A549 treated with AZD9567 at 1 μM for 4 hours (cell line): ENCODE data around the gene OR2C3. TPM values are rescaled to one million over a fixed set of nuclear protein-coding genes. Genes with fewer than 3 reads are reported as not detected.

Experiments used
- total RNA-seq: library from RNA; stranded (reverse); fragments of 200-300 nt; extraction: Qiagen RNA extraction; gene quantifications from 5 replicates; pipeline ENCODE4 v1.2.3, GENCODE V29; 2022; ENCODE audit not compliant: insufficient read depth

The OR2C3 gene
- total RNA-seq = not detected in 5 replicates

GRCh38 chr1:247536340-247536739 lies at the start of gene OR2C3:
Gene OR2C3, minus strand, starts transcription at chr1:247536440. Its CDS starts 3,929 bp downstream, at chr1:247532511.

GRCh38 chr1:247548769-247549182 lies 12.5 kb upstream of the OR2C3 start, which contains the start of gene GCSAML:
Gene GCSAML, plus strand, starts transcription at chr1:247549134. Its CDS starts 58 bp downstream, at chr1:247549192.

Other genes with a start within 250 kb of the OR2C3 start
- 14.7 to 18.4 TPM (median 17.6 TPM) in 5 replicates for gene ZNF496, start 204.6 kb downstream of the OR2C3 start, total RNA-seq
- not detected in 5 replicates for gene NLRP3, start 120.3 kb downstream of the OR2C3 start, total RNA-seq
- not detected in 5 replicates for gene OR2B11, start 78.3 kb downstream of the OR2C3 start, total RNA-seq
- not detected in 5 replicates for gene GCSAML, start 12.7 kb upstream of the OR2C3 start, total RNA-seq
- gene OR2G2, start 51.9 kb upstream of the OR2C3 start, total RNA-seq = not detected in 5 replicates
- not detected in 5 replicates for gene OR2G3, start 69.1 kb upstream of the OR2C3 start, total RNA-seq
- not detected in 5 replicates for gene OR13G1, start 143.3 kb upstream of the OR2C3 start, total RNA-seq
- gene OR6F1, start 180.2 kb upstream of the OR2C3 start, total RNA-seq = not detected in 5 replicates
- not detected in 5 replicates for gene OR14K1, start 202.2 kb upstream of the OR2C3 start, total RNA-seq
- gene OR14A2, start 211.7 kb upstream of the OR2C3 start, total RNA-seq = not detected in 5 replicates
- gene OR1C1, start 224.1 kb upstream of the OR2C3 start, total RNA-seq = not detected in 5 replicates